GM06990 (cell line): ENCODE data around the gene NLK.

Experiments used
- DNase-seq: peaks from one replicate; pipeline ENCODE4 v3.0.0-alpha.2; 2011; ENCODE audit not compliant: insufficient read length; ENCODE audit errors: extremely low read depth
- H3K27me3 ChIP-seq: replicated peaks from 2 replicates; pipeline ENCODE4 v1.6.0; 2011; ENCODE audit warnings: low read length; ENCODE audit not compliant: control insufficient read depth, insufficient read depth
- H3K36me3 ChIP-seq: 2 replicates; pipeline ENCODE4 v1.5.1; 2011; ENCODE audit warnings: low read length; ENCODE audit not compliant: control insufficient read depth, insufficient read depth
- H3K4me3 ChIP-seq: replicated peaks from 2 replicates; pipeline ENCODE4 v1.5.1; 2011; ENCODE audit warnings: low read depth, mild to moderate bottlenecking, control low read depth, low read length
- CTCF ChIP-seq: IDR thresholded peaks from 2 replicates; pipeline ENCODE4 v1.5.1; 2011; ENCODE audit warnings: low read length, control low read depth, mild to moderate bottlenecking, inconsistent platforms; ENCODE audit not compliant: insufficient read depth, poor library complexity, severe bottlenecking

The NLK gene

GRCh38 chr17:28045304-28045703 lies 2.8 kb downstream of the NLK start:
- Histone ChIP-seq H3K4me3 (peak overlapping the region; percentile 23; the same call in 1 of the 2 replicates), H3K27me3 (no peaks in the 10 kb centered on the region), H3K36me3 (no peaks in the 10 kb centered on the region)
- no peak for DNase-seq
- TF ChIP-seq CTCF, result no peak

- peak overlapping the region; percentile 25 for H3K4me3 ChIP-seq
- TF ChIP-seq CTCF, result no peak
- no peaks in the 10 kb centered on the region for H3K27me3 ChIP-seq
These were observed 3.8 kb downstream of the NLK start for GRCh38 chr17:28046034-28046825.

GRCh38 chr17:28047806-28048205 lies 5.3 kb downstream of the NLK start:
- Histone ChIP-seq H3K4me3 (no peak overlapping the region), H3K27me3 (no peaks in the 10 kb centered on the region), H3K36me3 (no peaks in the 10 kb centered on the region)
- TF ChIP-seq CTCF, result no peak
- no peak for DNase-seq

More at GRCh38 chr17:28046034-28046825, 3.8 kb downstream of the NLK start:
- no peaks in the 10 kb centered on the region for H3K36me3 ChIP-seq
- DNase-seq, result peak; percentile 40

GRCh38 chr17:28049071-28049470 lies 6.6 kb downstream of the NLK start:
- TF ChIP-seq CTCF, result no peak

GRCh38 chr17:28053044-28053670 lies 10.7 kb downstream of the NLK start:
- no peak overlapping the region for H3K4me3 ChIP-seq
- no peak for DNase-seq
- H3K27me3 ChIP-seq, result no peaks in the 10 kb centered on the region
- TF ChIP-seq CTCF, result no peak
- H3K36me3 ChIP-seq, result no peaks in the 10 kb centered on the region

More at GRCh38 chr17:28049071-28049470, 6.6 kb downstream of the NLK start:
- Histone ChIP-seq H3K4me3 (no peak overlapping the region), H3K27me3 (no peaks in the 10 kb centered on the region), H3K36me3 (no peaks in the 10 kb centered on the region)
- DNase-seq, result no peak
